OCI-LY3 (cell line): ENCODE results near the gene ADAMTS10.
A peak's percentile ranks its signal among the peaks of the same experiment; 100 is the strongest.

Experiments used
- H2AFZ ChIP-seq: fragments of 200-600, 300-600 bp; shearing (Covaris generic); 2 replicates; pipeline ENCODE4 v1.6.0; 2014; ENCODE audit warnings: antibody characterized with exemption, low read depth, low read length
- H3K27ac ChIP-seq: fragments of 200-600, 300-600 bp; sonication (generic); 2 replicates; pipeline ENCODE4 v1.5.1; 2014; ENCODE audit warnings: mild to moderate bottlenecking, low read length, moderate library complexity, mixed read lengths
- H3K27me3 ChIP-seq: fragments of 200-600, 300-600 bp; sonication (generic); 2 replicates; pipeline ENCODE4 v1.6.1; 2014; ENCODE audit warnings: low read depth, low read length, mixed read lengths
- H3K36me3 ChIP-seq: fragments of 200-600, 300-600 bp; sonication (generic); replicated peaks from 2 replicates; pipeline ENCODE3; 2014; ENCODE audit warnings: low read depth, low read length, mixed read lengths
- H3K4me1 ChIP-seq: fragments of 300-600, 200-600 bp; sonication (generic); 2 replicates; pipeline ENCODE4 v1.6.1; 2014; ENCODE audit warnings: low read length, mixed read lengths
- H3K4me2 ChIP-seq: fragments of 200-600, 300-600 bp; sonication (generic); 2 replicates; pipeline ENCODE4 v1.6.1; 2014; ENCODE audit warnings: low read length, mixed read lengths
- H3K4me3 ChIP-seq: fragments of 300-600, 200-600 bp; sonication (generic); 2 replicates; pipeline ENCODE4 v1.5.1; 2014; ENCODE audit warnings: antibody characterized with exemption, mild to moderate bottlenecking, low read length, moderate library complexity
- H3K79me2 ChIP-seq: fragments of 300-600, 200-600 bp; shearing (Covaris generic); 2 replicates; pipeline ENCODE4 v1.6.1; 2014; ENCODE audit warnings: mild to moderate bottlenecking, low read length, mixed read lengths
- H3K9ac ChIP-seq: fragments of 300-600, 200-600 bp; shearing (Covaris generic); 2 replicates; pipeline ENCODE4 v1.6.0; 2014; ENCODE audit warnings: mild to moderate bottlenecking, low read length, moderate library complexity
- H3K9me3 ChIP-seq: fragments of 200-600, 300-600 bp; shearing (Covaris generic); 2 replicates; pipeline ENCODE4 v1.6.1; 2014; ENCODE audit warnings: low read length, mixed read lengths; ENCODE audit not compliant: insufficient read depth
- H4K20me1 ChIP-seq: fragments of 200-600, 300-600 bp; sonication (generic); 2 replicates; pipeline ENCODE4 v1.6.1; 2016; ENCODE audit warnings: low read length, mixed read lengths; ENCODE audit not compliant: insufficient read depth
- CTCF ChIP-seq: fragments of 200-600, 300-600 bp; sonication (generic); IDR thresholded peaks from 2 replicates; pipeline ENCODE4 v1.5.1; 2014; ENCODE audit warnings: antibody characterized with exemption, low read length, low read depth
- EZH2phosphoT487 ChIP-seq: fragments of 200-600 bp; shearing (Covaris generic); IDR thresholded peaks from 2 replicates; pipeline ENCODE4 v1.6.1; 2018; ENCODE audit warnings: antibody characterized with exemption, mixed run types, low read depth

ADAMTS10 gene

GRCh38 chr19:8600064-8600463 is 10.5 kb downstream of the ADAMTS10 start:
- Histone ChIP-seq H3K79me2 (no peaks in the 10 kb centered on the region), H3K4me1 (peaks cover 7% of the 10 kb centered on the region; the same call in 1 of the 2 replicates), H3K9ac (no peak overlapping the region), H4K20me1 (no peaks in the 10 kb centered on the region), H3K4me2 (no peak overlapping the region), H3K27me3 (no peaks in the 10 kb centered on the region), H3K9me3 (no peaks in the 10 kb centered on the region; the same call in 1 of the 2 replicates), H3K36me3 (no peaks in the 10 kb centered on the region), H3K27ac (no peak overlapping the region), H2AFZ (no peak overlapping the region), H3K4me3 (no peak overlapping the region)
- no peak for TF ChIP-seq CTCF
- no peak for TF ChIP-seq EZH2phosphoT487

- TF ChIP-seq EZH2phosphoT487 (no peak), CTCF (no peak)
- no peaks in the 10 kb centered on the region for H3K27me3 ChIP-seq
Measured at GRCh38 chr19:8596168-8596567, 14.3 kb downstream of the ADAMTS10 start.

GRCh38 chr19:8595651-8596050 is 14.9 kb downstream of the ADAMTS10 start:
- TF ChIP-seq EZH2phosphoT487 = no peak
- no peak for TF ChIP-seq CTCF
- Histone ChIP-seq H3K4me2 (no peak overlapping the region), H4K20me1 (no peaks in the 10 kb centered on the region), H3K27ac (no peak overlapping the region), H3K36me3 (no peaks in the 10 kb centered on the region), H3K79me2 (no peaks in the 10 kb centered on the region), H2AFZ (no peak overlapping the region), H3K4me3 (no peak overlapping the region), H3K9ac (no peak overlapping the region), H3K9me3 (0 out of 2 replicates have a peak, but pooled peaks cover 4% of the 10 kb centered on the region), H3K27me3 (no peaks in the 10 kb centered on the region), H3K4me1 (peaks cover 7% of the 10 kb centered on the region; the same call in 1 of the 2 replicates)

More at GRCh38 chr19:8596168-8596567, 14.3 kb downstream of the ADAMTS10 start:
- no peaks in the 10 kb centered on the region for H3K79me2 ChIP-seq
- no peaks in the 10 kb centered on the region for H4K20me1 ChIP-seq
- H3K36me3 ChIP-seq = no peaks in the 10 kb centered on the region
- H3K27ac ChIP-seq = no peak overlapping the region
- no peak overlapping the region for H2AFZ ChIP-seq
- no peak overlapping the region for H3K4me2 ChIP-seq
- H3K9ac ChIP-seq = no peak overlapping the region
- 0 out of 2 replicates have a peak, but pooled peaks cover 4% of the 10 kb centered on the region for H3K9me3 ChIP-seq
- H3K4me3 ChIP-seq = no peak overlapping the region
- peaks cover 7% of the 10 kb centered on the region; the same call in 1 of the 2 replicates for H3K4me1 ChIP-seq

- Histone ChIP-seq H2AFZ (no peak overlapping the region), H4K20me1 (no peaks in the 10 kb centered on the region), H3K79me2 (no peaks in the 10 kb centered on the region), H3K4me1 (peaks cover 6% of the 10 kb centered on the region; the same call in 1 of the 2 replicates), H3K4me2 (no peak overlapping the region), H3K36me3 (no peaks in the 10 kb centered on the region), H3K27ac (no peak overlapping the region), H3K9ac (no peak overlapping the region), H3K27me3 (no peaks in the 10 kb centered on the region), H3K4me3 (no peak overlapping the region), H3K9me3 (0 out of 2 replicates have a peak, but pooled peaks cover 4% of the 10 kb centered on the region)
- TF ChIP-seq CTCF = peak; percentile 27
- no peak for TF ChIP-seq EZH2phosphoT487
Measured at GRCh38 chr19:8593931-8594330, 16.6 kb downstream of the ADAMTS10 start.
